Right atrium auricular region (tissue), 2 donors: ENCODE data around the gene ZC3H14. TPM values are rescaled to one million over a fixed set of nuclear protein-coding genes. Genes with fewer than 3 reads are reported as not detected.

Source experiments
- DNase-seq: peaks from one replicate; pipeline ENCODE4 v3.0.0-alpha.2; 2019; ENCODE audit warnings: low spot score
- H3K27ac ChIP-seq, 2 donors: fragments of 200-600 bp; sonication (generic); 1 replicate in 1 of 2; 2 replicates in 1 of 2; pipeline ENCODE4 v1.5.1; 2016 to 2019
- H3K27me3 ChIP-seq, 2 donors: fragments of 200-600 bp; sonication (generic); one replicate each; pipeline versions ENCODE4 v1.5.1 to v1.6.0; 2017 to 2019
- H3K36me3 ChIP-seq: fragments of 200-600 bp; sonication (generic); one replicate; pipeline ENCODE4 v1.5.1; 2016
- H3K4me1 ChIP-seq, 2 donors: fragments of 200-600 bp; sonication (generic); one replicate each; pipeline versions ENCODE4 v1.5.1 to v1.6.0; 2017 to 2019
- H3K4me3 ChIP-seq, 2 donors: fragments of 200-600 bp; sonication (generic); 1 replicate in 1 of 2; 2 replicates in 1 of 2; pipeline ENCODE4 v1.5.1; 2017 to 2019; ENCODE audit warnings: mild to moderate bottlenecking in 1 of 2, moderate library complexity in 1 of 2
- H3K9me3 ChIP-seq, 2 donors: fragments of 200-600 bp; sonication (generic); one replicate each; pipeline ENCODE4 v1.5.1; 2019
- total RNA-seq, 2 donors: library from RNA; depleted of rRNA; stranded (reverse); fragments of >200 nt; gene quantifications; one replicate each; pipeline ENCODE4 v1.1.0, GENCODE V29; 2016
- TF ChIP-seq, protein P1 (sequence below), 2 donors: fragments of 200-600 bp; sonication (generic); IDR thresholded peaks; one replicate each; pipeline ENCODE4 v1.5.1; 2019; ENCODE audit warnings: antibody characterized with exemption in 2 of 2

Gene ZC3H14
- total RNA-seq, 2 donors from 2014 or later, result 45.1 to 59.9 TPM

DNA sequence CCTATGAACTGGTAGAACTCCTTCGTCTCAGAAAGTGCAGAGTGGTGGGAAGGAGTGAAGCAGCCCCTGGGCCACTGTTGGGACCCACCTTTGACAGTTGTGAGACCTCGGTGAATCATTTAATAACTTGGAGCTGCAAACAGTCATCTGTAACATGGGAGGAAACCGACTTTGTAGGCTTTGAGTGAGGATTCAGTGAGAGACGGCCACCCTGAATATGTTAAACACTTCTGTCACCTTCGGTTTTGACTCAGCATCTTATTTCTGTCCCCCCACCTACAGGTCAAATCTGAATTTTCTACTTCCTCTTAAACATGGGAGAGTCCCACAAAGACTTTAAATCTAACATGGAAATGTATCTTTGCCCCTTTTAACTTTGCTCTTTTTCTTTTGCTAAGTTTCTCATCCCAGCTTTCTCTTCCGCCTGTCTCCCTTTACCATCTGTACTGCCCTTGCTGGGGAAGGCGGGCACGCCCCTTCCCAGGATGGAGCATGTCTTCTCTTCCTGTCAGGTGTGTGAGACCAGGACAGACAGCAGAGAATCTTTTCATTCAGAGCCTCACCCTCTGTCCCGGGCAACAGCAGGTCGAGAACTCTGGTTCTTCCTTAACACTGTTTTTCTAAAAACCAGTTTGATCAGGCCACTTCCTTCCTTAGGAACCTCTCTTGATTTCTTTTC is 37.1 kb downstream of the ZC3H14 start:
- H3K27me3 ChIP-seq, result no peaks in the 10 kb centered on the region
- H3K4me3 ChIP-seq, result no peak overlapping the region
- H3K36me3 ChIP-seq, result peaks cover 77% of the 10 kb centered on the region
- TF ChIP-seq, protein P1, sequence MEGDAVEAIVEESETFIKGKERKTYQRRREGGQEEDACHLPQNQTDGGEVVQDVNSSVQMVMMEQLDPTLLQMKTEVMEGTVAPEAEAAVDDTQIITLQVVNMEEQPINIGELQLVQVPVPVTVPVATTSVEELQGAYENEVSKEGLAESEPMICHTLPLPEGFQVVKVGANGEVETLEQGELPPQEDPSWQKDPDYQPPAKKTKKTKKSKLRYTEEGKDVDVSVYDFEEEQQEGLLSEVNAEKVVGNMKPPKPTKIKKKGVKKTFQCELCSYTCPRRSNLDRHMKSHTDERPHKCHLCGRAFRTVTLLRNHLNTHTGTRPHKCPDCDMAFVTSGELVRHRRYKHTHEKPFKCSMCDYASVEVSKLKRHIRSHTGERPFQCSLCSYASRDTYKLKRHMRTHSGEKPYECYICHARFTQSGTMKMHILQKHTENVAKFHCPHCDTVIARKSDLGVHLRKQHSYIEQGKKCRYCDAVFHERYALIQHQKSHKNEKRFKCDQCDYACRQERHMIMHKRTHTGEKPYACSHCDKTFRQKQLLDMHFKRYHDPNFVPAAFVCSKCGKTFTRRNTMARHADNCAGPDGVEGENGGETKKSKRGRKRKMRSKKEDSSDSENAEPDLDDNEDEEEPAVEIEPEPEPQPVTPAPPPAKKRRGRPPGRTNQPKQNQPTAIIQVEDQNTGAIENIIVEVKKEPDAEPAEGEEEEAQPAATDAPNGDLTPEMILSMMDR (IDR thresholded peaks at IDR 0.05), result no peak
- no peak overlapping the region for H3K27ac ChIP-seq
- H3K9me3 ChIP-seq, result no peaks in the 10 kb centered on the region
- no peak for DNase-seq
- no peaks in the 10 kb centered on the region for H3K4me1 ChIP-seq

DNA sequence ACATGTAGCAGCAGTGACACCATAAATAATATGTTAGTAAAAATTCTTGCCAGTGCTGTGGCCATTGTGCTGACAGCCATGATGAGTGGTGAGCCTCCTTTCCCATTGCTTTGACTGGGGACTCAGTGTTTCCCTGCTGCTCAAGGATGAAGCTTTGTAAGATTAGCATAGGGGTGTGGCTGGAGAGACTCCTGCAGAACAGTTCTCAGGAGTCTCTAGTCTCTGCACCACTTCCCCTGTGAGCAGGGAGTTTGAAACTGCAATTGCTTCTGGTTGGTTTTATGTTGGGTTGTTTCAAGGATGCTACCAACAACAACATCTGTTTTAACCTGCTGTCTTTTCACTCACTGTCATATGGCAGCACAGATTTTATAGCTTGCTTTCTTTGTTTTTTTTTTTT is 41.4 kb downstream of the ZC3H14 start:
- Histone ChIP-seq H3K4me3 (no peak overlapping the region), H3K27me3 (no peaks in the 10 kb centered on the region), H3K4me1 (no peaks in the 10 kb centered on the region), H3K36me3 (peaks cover 86% of the 10 kb centered on the region), H3K9me3 (no peaks in the 10 kb centered on the region), H3K27ac (no peak overlapping the region)
- TF ChIP-seq, protein P1 (IDR thresholded peaks at IDR 0.05), result no peak
- no peak for DNase-seq

DNA sequence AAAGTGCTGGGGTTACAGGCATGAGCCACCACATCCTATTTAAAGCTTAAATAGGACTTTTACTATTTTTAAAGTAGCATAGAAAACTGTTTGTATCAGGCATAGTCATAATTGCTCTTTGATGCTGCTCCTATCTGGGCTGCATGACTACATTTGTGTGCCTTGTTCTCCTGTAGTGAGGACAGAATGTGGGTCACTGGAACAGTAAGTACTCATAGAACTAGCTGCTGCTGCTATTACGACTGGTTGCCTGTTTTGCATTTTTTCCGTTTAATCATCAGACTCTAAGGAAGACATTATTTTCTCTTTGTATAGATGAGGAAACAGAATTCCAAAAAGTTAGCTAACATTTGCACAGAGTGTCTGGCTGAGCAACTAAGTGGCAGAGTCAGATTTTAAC is 42.8 kb downstream of the ZC3H14 start:
- H3K4me1 ChIP-seq, result no peaks in the 10 kb centered on the region
- DNase-seq, result no peak
- TF ChIP-seq, protein P1 (IDR thresholded peaks at IDR 0.05), result no peak
- H3K36me3 ChIP-seq, result peaks cover 86% of the 10 kb centered on the region
- no peak overlapping the region for H3K4me3 ChIP-seq
- no peaks in the 10 kb centered on the region for H3K9me3 ChIP-seq
- no peak overlapping the region for H3K27ac ChIP-seq
- H3K27me3 ChIP-seq, result no peaks in the 10 kb centered on the region

GRCh38 chr14:88607829-88608228 is 45.0 kb downstream of the ZC3H14 start:
- no peak overlapping the region for H3K27ac ChIP-seq
- TF ChIP-seq, protein P1 (IDR thresholded peaks at IDR 0.05), result no peak
- no peak overlapping the region for H3K4me3 ChIP-seq
- no peaks in the 10 kb centered on the region for H3K27me3 ChIP-seq
- peaks cover 86% of the 10 kb centered on the region for H3K36me3 ChIP-seq
- no peaks in the 10 kb centered on the region for H3K4me1 ChIP-seq
- H3K9me3 ChIP-seq, result no peaks in the 10 kb centered on the region
- no peak for DNase-seq

GRCh38 chr14:88611878-88612277 is 49.0 kb downstream of the ZC3H14 start:
- TF ChIP-seq, protein P1 (IDR thresholded peaks at IDR 0.05), result no peak
- H3K36me3 ChIP-seq, result peaks cover 59% of the 10 kb centered on the region
- DNase-seq, result no peak

GRCh38 chr14:88612981-88613380 is 50.1 kb downstream of the ZC3H14 start:
- DNase-seq, result no peak
- Histone ChIP-seq H3K4me1 (no peaks in the 10 kb centered on the region), H3K4me3 (no peak overlapping the region), H3K36me3 (peaks cover 50% of the 10 kb centered on the region), H3K27me3 (no peaks in the 10 kb centered on the region), H3K9me3 (no peaks in the 10 kb centered on the region), H3K27ac (no peak overlapping the region)
- TF ChIP-seq, protein P1 (IDR thresholded peaks at IDR 0.05), result no peak

More at GRCh38 chr14:88611878-88612277, 49.0 kb downstream of the ZC3H14 start:
- H3K4me3 ChIP-seq, result no peak overlapping the region
- no peaks in the 10 kb centered on the region for H3K4me1 ChIP-seq
- no peaks in the 10 kb centered on the region for H3K27me3 ChIP-seq
- H3K9me3 ChIP-seq, result no peaks in the 10 kb centered on the region
- H3K27ac ChIP-seq, result no peak overlapping the region
